GM19193 (cell line): Measurements from ENCODE around the gene CCDC69.

Source experiments
- POLR2A ChIP-seq: IDR thresholded peaks from 4 replicates; pipeline ENCODE4 v1.6.1; 2011; ENCODE audit not compliant: insufficient read depth, insufficient read length; ENCODE audit errors: extremely low read depth

The CCDC69 gene, protein sequence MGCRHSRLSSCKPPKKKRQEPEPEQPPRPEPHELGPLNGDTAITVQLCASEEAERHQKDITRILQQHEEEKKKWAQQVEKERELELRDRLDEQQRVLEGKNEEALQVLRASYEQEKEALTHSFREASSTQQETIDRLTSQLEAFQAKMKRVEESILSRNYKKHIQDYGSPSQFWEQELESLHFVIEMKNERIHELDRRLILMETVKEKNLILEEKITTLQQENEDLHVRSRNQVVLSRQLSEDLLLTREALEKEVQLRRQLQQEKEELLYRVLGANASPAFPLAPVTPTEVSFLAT

GRCh38 chr5:151223447-151224264 is at the start of gene CCDC69:
TSS of gene CCDC69 (minus strand) at chr5:151224092. CDS start at chr5:151223970, 122 bp downstream.
- TF ChIP-seq POLR2A, result peak; percentile 89

DNA sequence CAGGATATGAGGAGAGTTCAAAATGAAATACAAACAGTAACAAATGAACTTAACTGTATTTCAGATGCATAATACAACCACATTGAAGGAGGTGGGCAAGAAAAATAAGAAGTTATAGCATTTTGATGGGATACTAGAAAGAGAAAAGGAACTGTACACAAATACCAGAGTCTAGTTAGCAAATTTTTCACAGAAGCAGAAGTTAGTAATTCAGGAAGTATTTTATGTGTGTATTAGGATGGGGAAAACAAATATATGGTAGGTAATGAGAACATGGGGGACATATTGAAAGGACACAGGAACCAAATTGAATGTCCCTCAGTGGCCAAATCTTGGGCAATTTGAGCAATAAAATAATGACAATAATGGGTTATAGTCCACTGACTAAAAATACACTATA is 47.4 kb upstream of the CCDC69 start:
- TF ChIP-seq POLR2A, result no peak

DNA sequence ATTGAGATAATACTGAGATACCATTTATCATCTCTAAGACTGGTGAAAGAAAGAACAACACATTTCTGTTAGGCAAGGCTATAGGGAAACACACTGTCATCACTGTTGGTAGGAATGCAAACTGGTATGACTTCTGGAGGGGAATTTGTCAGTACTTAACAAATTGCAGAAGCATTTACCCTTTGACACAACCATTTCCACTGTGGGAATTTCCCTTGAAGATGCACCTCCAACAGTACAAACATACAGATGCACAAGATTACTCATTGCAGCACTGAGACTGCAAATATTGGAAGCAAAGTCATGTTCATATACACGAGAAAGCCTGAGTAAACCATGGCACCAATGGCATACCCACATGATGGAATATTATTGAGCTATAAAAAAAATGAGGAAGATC is 46.7 kb upstream of the CCDC69 start:
- no peak for TF ChIP-seq POLR2A

DNA sequence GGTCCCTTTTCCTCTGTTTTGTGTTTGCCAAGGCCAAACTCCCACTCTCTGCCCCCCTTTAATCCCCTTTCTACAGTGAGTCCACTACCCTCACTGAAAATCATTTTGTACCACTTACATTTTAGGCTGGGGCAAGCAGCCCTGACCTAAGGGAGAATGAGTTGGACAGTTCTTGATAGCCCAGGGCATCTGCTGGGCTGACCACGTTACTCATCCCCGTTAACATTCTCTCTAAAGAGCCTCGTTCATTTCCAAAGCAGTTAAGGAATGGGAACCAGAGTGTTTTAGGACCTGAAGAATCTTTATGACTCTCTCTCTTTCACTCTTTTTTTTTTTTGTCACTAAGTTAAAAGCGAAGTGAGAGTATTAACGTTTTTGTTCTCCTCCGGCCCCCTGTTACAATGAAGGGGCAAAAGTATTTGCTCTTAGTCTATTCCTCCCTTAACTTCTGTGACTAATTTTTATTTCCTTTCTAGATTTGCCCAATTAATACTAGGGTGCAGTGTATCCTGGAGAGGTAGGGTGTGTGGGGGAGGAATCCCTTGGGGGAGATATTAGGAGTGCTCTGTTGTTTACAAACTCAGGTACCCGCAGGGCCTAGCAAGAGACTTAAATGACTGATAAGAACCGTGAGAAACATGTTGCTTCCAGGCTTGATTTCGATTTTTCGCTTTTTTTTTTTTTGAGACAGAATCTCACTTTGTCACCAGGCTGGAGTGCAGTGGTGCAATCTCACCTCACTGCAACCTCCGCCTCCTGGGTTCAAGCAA is 43.8 kb upstream of the CCDC69 start:
- no peak for TF ChIP-seq POLR2A

- no peak for TF ChIP-seq POLR2A
Measured at GRCh38 chr5:151264113-151264512, 40.2 kb upstream of the CCDC69 start.

DNA sequence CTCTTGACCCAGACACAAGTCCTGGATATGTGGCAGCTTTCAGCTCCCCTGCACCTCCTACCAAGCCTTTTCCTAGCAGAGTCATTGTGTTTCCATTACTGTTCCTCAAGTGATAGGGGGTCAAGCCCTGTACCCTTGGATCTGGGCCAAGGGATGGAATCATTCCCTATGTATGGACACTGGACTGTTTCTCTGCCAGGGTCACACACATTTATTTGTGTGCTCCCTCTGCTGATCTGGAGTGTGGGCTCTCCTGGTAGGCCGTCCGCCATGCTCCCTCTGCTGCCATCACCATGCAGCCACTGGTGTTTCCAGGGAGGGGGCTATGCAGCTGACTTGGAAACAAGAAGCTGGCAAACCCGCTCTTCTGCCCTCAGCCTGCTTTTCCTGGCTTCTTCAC is 38.6 kb upstream of the CCDC69 start:
- TF ChIP-seq POLR2A, result no peak

DNA sequence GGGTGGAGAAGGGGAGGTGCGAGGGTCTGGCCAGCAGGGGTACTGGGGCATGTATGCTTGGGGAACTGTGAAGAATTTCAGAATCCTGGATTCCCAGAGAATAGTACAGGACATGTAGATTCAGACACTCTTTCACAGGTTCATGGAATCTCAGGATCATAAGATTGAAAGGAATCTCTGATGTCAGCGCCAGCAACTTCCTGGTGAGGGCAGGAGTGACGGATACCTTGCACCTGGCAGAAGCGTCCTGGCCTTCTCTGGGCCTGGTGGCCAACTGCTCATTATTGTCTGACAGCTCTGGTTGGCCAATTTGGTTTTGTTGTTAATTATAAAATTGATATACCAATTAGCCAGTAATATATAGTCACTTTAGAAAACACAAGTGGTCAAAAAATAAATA is 36.0 kb upstream of the CCDC69 start:
- no peak for TF ChIP-seq POLR2A

DNA sequence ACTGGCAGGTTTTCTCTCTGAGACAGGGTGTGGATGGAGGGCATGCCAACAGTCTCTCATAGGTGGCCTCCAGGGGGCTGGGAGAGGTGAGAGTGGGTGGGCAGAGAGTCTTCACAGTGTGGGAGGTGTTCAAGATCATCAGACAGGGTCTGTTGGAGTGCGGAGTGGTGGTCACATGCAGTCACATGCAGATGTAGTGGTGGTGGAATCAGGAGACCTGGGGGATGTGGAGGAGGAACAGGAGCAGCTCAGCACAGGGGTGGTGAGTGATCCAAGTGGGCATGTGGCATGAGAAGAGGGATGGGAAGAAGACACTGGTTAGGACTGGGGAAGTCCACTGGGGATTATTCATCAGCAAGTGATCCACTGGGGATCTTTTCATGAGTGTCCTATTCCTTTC is 34.9 kb upstream of the CCDC69 start:
- TF ChIP-seq POLR2A, result no peak

DNA sequence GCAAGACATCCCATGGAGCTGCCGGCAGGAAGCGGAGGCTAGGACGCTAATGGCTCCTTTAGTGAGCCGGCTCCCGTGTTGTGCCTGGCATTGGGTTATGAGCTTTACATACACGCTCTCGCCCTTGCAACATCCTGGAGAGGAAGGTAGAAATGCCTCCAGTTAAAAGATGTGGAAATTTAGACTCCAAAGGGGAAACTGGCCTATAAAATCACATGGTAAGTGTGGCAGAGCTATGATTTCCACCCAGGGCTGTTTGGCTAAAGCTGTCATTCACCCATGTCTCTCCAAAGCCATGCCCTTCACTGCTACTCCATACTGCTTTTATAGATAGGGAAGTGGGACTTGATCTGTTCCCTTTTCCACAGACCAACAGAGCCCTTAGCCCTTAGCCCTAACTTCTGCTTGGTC is 34.3 kb upstream of the CCDC69 start:
- no peak for TF ChIP-seq POLR2A

GRCh38 chr5:151257731-151258181 is 33.9 kb upstream of the CCDC69 start:
- peak; percentile 45 for TF ChIP-seq POLR2A

DNA sequence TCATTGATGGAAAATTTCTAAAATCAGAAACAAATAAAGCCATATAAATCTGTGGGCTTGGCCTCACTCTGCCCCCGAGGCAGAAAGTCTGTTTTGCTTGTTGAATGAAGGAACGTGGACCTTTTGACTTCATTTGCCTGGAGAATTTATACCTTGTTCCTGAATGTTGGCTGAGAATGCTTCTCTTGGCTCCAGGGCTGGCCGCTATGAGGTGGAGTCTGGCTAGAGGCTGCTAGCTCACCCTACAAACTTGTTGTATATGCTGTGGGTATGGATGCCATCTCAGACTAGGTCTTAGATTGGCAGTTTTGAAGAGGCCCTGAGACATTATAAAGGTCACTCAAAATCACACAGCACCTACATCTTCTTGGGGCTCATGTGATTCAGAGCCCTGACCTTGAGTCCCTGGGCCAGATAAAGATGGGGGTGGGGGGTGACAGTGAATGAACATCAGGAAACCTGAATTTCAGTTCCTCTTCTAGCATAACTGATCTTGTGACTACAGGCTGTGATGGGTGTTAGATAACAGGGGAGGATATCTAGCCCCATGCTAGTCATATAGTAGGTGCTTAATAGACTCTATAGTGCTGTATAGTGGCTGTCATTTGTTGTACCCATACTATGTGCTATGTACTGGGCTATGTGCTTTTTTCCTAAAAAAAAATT is 31.9 kb upstream of the CCDC69 start:
- no peak for TF ChIP-seq POLR2A

GRCh38 chr5:151254556-151254955 is 30.7 kb upstream of the CCDC69 start:
- TF ChIP-seq POLR2A, result no peak

DNA sequence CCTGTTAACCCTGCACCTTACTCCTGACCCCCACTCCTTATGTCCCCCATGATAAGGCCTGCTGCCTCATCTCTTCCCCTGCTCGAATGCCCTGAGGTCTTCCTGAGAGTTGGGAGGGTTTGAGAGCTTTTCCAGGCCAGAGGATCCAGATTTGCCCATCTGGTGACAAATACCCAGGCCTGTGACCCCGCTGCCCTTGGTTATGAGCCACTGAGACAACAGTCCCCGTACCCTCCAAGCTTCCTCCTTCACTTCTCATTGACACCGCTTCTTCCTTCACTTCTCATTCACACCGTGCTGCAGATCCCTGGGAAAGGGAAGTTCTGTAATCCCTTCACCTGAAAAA is 29.7 kb upstream of the CCDC69 start:
- TF ChIP-seq POLR2A, result no peak

DNA sequence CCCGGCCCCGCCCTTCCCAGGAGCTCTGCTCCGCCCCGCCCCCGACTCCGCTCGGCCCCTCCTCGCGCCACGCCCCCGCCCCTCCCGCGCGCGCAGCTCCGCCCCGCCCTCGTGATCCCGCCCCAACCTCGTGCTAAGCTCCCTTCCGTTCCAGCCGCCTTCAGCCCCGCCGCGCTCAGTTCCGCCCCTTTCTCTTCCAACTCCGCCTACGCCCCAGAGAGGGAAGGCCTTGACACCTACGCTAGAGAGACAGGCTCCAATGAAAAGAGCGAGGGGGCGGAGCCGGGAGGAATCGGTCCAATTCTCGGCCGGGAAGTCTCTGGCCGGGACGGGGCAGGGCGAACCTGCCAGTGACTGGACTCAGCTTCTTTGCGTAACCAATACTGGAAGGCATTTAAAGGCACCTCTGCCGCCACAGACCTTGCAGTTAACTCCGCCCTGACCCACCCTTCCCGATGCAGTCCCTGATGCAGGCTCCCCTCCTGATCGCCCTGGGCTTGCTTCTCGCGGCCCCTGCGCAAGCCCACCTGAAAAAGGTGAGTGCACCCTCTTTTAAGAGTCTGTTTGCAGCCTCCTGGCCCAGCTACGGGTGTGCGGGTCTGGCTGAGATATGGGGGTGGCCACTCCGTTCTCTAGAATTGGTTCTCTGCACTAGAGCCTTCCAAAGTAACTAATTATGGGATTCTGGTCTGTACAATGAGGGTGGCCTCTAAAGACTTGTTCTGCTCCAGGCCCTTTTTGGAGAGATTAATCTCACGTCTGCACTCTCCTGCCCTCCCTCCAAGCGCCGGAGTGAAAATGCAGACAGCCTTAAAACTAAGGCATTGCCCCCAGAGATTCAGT is 29.1 kb upstream of the CCDC69 start, which contains the start of gene GM2A:
GM2A (plus strand) TSS at position 424 of the 843 bp plus-strand sequence; CDS start at position 456, 32 bp downstream.
- peak; percentile 94 for TF ChIP-seq POLR2A
